ENCODE data around the gene CRYAB. TPM values are rescaled to one million over a fixed set of nuclear protein-coding genes. Genes with fewer than 3 reads are reported as not detected.
"Not testable (repeated sequence)": the region's sequence is repeated elsewhere in the genome, so short reads cannot be mapped to it uniquely, and the experiment has no call there.

The CRYAB gene
- total RNA-seq, 1 donor from 2014 or later = 7,453 TPM

GRCh38 chr11:111936040-111936540 lies 24.5 kb upstream of the CRYAB start:
- no peak for DNase-seq (ENCODE audit: missing footprints)
- ATAC-seq = no peak
- intact Hi-C loops (cut with DNase I) = no loop called here

- no peak for DNase-seq (ENCODE audit: missing footprints)
- no peak for ATAC-seq
- intact Hi-C loops (cut with DNase I) = loop anchor here (2.0 kb wide), 1 partner anchor 41 kb away; no protein-coding TSS in a partner anchor
Measured at GRCh38 chr11:111935317-111936039, 23.9 kb upstream of the CRYAB start.

- DNase-seq (ENCODE audit: missing footprints) (no peak), ATAC-seq (no peak)
- intact Hi-C loops (cut with DNase I) = loop anchor here (2.0 kb wide), 1 partner anchor 42 kb away; no protein-coding TSS in a partner anchor
Measured at GRCh38 chr11:111934306-111934705, 22.7 kb upstream of the CRYAB start.

- intact Hi-C loops (cut with DNase I) = loop anchor here (2.0 kb wide), 1 partner anchor 43 kb away; no protein-coding TSS in a partner anchor
- ATAC-seq = no peak
- DNase-seq (ENCODE audit: missing footprints) = no peak
Measured at GRCh38 chr11:111933872-111934271, 22.3 kb upstream of the CRYAB start.

GRCh38 chr11:111933176-111933575 lies 21.6 kb upstream of the CRYAB start:
- intact Hi-C loops (cut with DNase I); ATAC-seq; DNase-seq (ENCODE audit: missing footprints): not testable (repeated sequence)

GRCh38 chr11:111932611-111932950 lies 21.0 kb upstream of the CRYAB start:
- no peak for DNase-seq (ENCODE audit: missing footprints)
- intact Hi-C loops (cut with DNase I) = no loop called here
- ATAC-seq = no peak

GRCh38 chr11:111930472-111930871 lies 18.9 kb upstream of the CRYAB start:
- ATAC-seq (no peak), DNase-seq (ENCODE audit: missing footprints) (no peak)
- intact Hi-C loops (cut with DNase I) = no loop called here

- intact Hi-C loops (cut with DNase I) = loop anchor here (2.0 to 10.0 kb wide), 3 partner anchors 48 to 248 kb away; partner anchors contain the start of genes BCO2, CFAP68, FDXACB1 and SDHD
- ATAC-seq = peak; percentile 96
Measured at GRCh38 chr11:111926505-111927391, 15.2 kb upstream of the CRYAB start.

GRCh38 chr11:111925953-111926352 lies 14.4 kb upstream of the CRYAB start:
- intact Hi-C loops (cut with DNase I) = loop anchor here (2.0 to 10.0 kb wide), 3 partner anchors 47 to 249 kb away; partner anchors contain the start of genes BCO2, CFAP68, FDXACB1 and SDHD
- no peak for DNase-seq (ENCODE audit: missing footprints)
- ATAC-seq = no peak

More at GRCh38 chr11:111926505-111927391, 15.2 kb upstream of the CRYAB start:
- peak; percentile 98 for DNase-seq (ENCODE audit: missing footprints)

- ATAC-seq (no peak), DNase-seq (ENCODE audit: missing footprints) (no peak)
- intact Hi-C loops (cut with DNase I) = loop anchor here (10.0 kb wide), 1 partner anchor 251 kb away; the partner anchor contains the start of gene BCO2
Measured at GRCh38 chr11:111923951-111924350, 12.4 kb upstream of the CRYAB start.

GRCh38 chr11:111923351-111923788 lies 11.8 kb upstream of the CRYAB start:
- peak; percentile 2 for ATAC-seq
- no peak for DNase-seq (ENCODE audit: missing footprints)
- intact Hi-C loops (cut with DNase I) = loop anchor here (10.0 kb wide), 1 partner anchor 251 kb away; the partner anchor contains the start of gene BCO2

GRCh38 chr11:111922803-111923202 lies 11.2 kb upstream of the CRYAB start:
- DNase-seq (ENCODE audit: missing footprints) = no peak
- intact Hi-C loops (cut with DNase I) = loop anchor here (10.0 kb wide), 1 partner anchor 252 kb away; the partner anchor contains the start of gene BCO2
- peak; percentile 44 for ATAC-seq

- intact Hi-C loops (cut with DNase I) = loop anchor here (10.0 kb wide), 1 partner anchor 253 kb away; the partner anchor contains the start of gene BCO2
- ATAC-seq (no peak), DNase-seq (ENCODE audit: missing footprints) (no peak)
Measured at GRCh38 chr11:111921541-111922230, 10.1 kb upstream of the CRYAB start.

GRCh38 chr11:111920908-111921307 lies 9.3 kb upstream of the CRYAB start:
- no peak for DNase-seq (ENCODE audit: missing footprints)
- ATAC-seq = no peak
- intact Hi-C loops (cut with DNase I) = loop anchor here (10.0 kb wide), 1 partner anchor 254 kb away; the partner anchor contains the start of gene BCO2

- intact Hi-C loops (cut with DNase I) = no loop called here
- ATAC-seq (no peak), DNase-seq (ENCODE audit: missing footprints) (no peak)
Measured at GRCh38 chr11:111918390-111919256, 7.1 kb upstream of the CRYAB start, which contains the start of gene C11orf52. TSS of gene C11orf52 (plus strand) at chr11:111918913. CDS start at chr11:111918973, 60 bp downstream.

- DNase-seq (ENCODE audit: missing footprints) (no peak), ATAC-seq (no peak)
- intact Hi-C loops (cut with DNase I) = no loop called here
Measured at GRCh38 chr11:111917788-111918187, 6.2 kb upstream of the CRYAB start.

- intact Hi-C loops (cut with DNase I) = no loop called here
- DNase-seq (ENCODE audit: missing footprints) = no peak
- ATAC-seq = no peak
Measured at GRCh38 chr11:111917312-111917711, 5.7 kb upstream of the CRYAB start.

Measured in Right ventricle myocardium inferior (tissue), 1 donor.